Left ventricle myocardium inferior (tissue), 1 donor: Measurements from ENCODE around the gene SCFD2. TPM values are rescaled to one million over a fixed set of nuclear protein-coding genes. Genes with fewer than 3 reads are reported as not detected.
"Not testable (repeated sequence)": the region's sequence is repeated elsewhere in the genome, so short reads cannot be mapped to it uniquely, and the experiment has no call there.

ENCODE experiments used
- DNase-seq: peaks from one replicate; pipeline ENCODE4 v3.0.0-alpha.2; 2020
- H3K27ac ChIP-seq: fragments of 200-600 bp; replicated peaks from 2 replicates; pipeline ENCODE4 v1.8.0; 2021
- H3K27me3 ChIP-seq: fragments of 200-600 bp; 2 replicates; pipeline ENCODE4 v1.8.0; 2021; ENCODE audit warnings: low read depth
- H3K36me3 ChIP-seq: fragments of 200-600 bp; 2 replicates; pipeline ENCODE4 v1.8.0; 2021
- H3K4me1 ChIP-seq: fragments of 200-600 bp; 2 replicates; pipeline ENCODE4 v1.8.0; 2021
- H3K4me3 ChIP-seq: fragments of 200-600 bp; 2 replicates; pipeline ENCODE4 v1.8.0; 2021; ENCODE audit warnings: mild to moderate bottlenecking, moderate library complexity
- H3K9me3 ChIP-seq: fragments of 200-600 bp; replicated peaks from 2 replicates; pipeline ENCODE4 v1.8.0; 2021
- intact Hi-C: fragments of 100-400 bp; cut with micrococcal nuclease; formaldehyde crosslinking; loops from one replicate; pipeline ENCODE4 v1.11.0; 2022
- total RNA-seq: library from RNA; stranded (reverse); fragmentation: NEBNext Ultra II Directional; extraction: Animal tissue kit (Norgen Biotek cat#: 25700); gene quantifications from one replicate; pipeline ENCODE4 v1.2.1, GENCODE V29; 2021
- TF ChIP-seq, protein P1 (sequence below): fragments of 200-600 bp; IDR thresholded peaks from 2 replicates; pipeline ENCODE4 v1.8.0; 2021; ENCODE audit warnings: antibody characterized with exemption, mild to moderate bottlenecking, borderline replicate concordance
- donor health status: DM: no; HTN: yes; CAD: no; lungs with severe emphysema.

SCFD2 gene
- total RNA-seq, 1 donor from 2014 or later, result 9.3 TPM

DNA sequence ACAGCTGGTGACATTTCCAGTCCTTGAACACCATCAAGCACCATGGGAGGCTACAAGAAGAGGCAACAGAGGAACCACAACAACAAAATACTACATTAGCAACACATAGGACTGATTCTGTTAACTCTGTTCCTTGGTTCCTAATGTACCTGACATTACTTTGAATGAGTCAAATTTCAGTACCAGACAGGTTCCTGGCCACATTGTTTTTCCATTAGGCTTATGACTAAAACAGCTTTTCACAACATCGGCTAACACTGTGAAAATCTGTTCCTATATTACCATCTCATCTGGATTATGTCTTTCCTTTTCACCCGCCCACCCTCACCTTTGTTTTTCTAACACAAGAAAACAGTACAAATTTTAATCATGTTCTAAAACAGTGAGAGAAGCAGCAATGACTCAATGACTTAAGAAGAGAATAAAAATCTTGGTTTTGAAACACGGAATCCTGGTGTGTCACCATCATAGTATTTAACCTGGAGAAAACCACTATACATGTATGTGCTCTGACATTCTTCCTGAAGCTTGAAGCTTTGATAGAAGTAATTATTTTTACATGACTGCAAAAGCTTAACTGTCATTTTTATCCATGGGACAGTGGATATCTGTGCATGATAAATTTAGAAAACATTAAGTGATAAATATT lies 143.9 kb downstream of the SCFD2 start:
- no peak for DNase-seq
- Histone ChIP-seq H3K4me3 (no peak overlapping the region), H3K27ac (no peak overlapping the region), H3K9me3 (no peaks in the 10 kb centered on the region), H3K27me3 (no peaks in the 10 kb centered on the region), H3K36me3 (no peaks in the 10 kb centered on the region), H3K4me1 (no peaks in the 10 kb centered on the region)
- intact Hi-C loops, result no loop called here
- TF ChIP-seq, protein P1, sequence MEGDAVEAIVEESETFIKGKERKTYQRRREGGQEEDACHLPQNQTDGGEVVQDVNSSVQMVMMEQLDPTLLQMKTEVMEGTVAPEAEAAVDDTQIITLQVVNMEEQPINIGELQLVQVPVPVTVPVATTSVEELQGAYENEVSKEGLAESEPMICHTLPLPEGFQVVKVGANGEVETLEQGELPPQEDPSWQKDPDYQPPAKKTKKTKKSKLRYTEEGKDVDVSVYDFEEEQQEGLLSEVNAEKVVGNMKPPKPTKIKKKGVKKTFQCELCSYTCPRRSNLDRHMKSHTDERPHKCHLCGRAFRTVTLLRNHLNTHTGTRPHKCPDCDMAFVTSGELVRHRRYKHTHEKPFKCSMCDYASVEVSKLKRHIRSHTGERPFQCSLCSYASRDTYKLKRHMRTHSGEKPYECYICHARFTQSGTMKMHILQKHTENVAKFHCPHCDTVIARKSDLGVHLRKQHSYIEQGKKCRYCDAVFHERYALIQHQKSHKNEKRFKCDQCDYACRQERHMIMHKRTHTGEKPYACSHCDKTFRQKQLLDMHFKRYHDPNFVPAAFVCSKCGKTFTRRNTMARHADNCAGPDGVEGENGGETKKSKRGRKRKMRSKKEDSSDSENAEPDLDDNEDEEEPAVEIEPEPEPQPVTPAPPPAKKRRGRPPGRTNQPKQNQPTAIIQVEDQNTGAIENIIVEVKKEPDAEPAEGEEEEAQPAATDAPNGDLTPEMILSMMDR, result no peak

DNA sequence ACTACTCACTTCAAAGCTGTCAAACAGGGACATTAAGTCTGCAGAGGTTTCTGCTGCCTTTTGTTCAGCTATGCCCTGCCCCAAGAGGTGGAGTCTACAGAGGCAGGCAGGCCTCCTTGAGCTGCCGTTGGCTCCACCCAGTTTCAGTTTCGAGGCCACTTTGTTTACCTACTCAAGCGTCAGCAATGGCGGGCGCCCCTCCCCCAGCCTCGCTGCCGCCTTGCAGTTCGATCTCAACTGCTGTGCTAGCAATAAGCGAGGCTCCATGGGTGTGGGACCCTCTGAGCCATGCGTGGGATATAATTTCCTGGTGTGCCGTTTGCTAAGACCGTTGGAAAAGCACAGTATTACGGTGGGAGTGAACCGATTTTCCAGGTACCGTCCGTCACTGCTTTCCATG lies 146.7 kb downstream of the SCFD2 start:
- H3K27ac ChIP-seq, H3K27me3 ChIP-seq, intact Hi-C loops, H3K4me1 ChIP-seq, DNase-seq, H3K4me3 ChIP-seq, H3K36me3 ChIP-seq, H3K9me3 ChIP-seq: not testable (repeated sequence)

- Histone ChIP-seq H3K4me1 (no peaks in the 10 kb centered on the region), H3K4me3 (no peak overlapping the region), H3K27ac (no peak overlapping the region), H3K36me3 (no peaks in the 10 kb centered on the region), H3K9me3 (no peaks in the 10 kb centered on the region), H3K27me3 (no peaks in the 10 kb centered on the region)
- DNase-seq, result no peak
- TF ChIP-seq, protein P1, result no peak
- intact Hi-C loops, result no loop called here
These were observed 157.1 kb downstream of the SCFD2 start for GRCh38 chr4:53208753-53209152.

- intact Hi-C loops, result no loop called here
- TF ChIP-seq, protein P1, result no peak
- Histone ChIP-seq H3K4me1 (no peaks in the 10 kb centered on the region), H3K9me3 (no peaks in the 10 kb centered on the region), H3K27ac (no peak overlapping the region), H3K4me3 (no peak overlapping the region), H3K27me3 (no peaks in the 10 kb centered on the region), H3K36me3 (no peaks in the 10 kb centered on the region)
- no peak for DNase-seq
These were observed 159.9 kb downstream of the SCFD2 start for GRCh38 chr4:53205970-53206369.

DNA sequence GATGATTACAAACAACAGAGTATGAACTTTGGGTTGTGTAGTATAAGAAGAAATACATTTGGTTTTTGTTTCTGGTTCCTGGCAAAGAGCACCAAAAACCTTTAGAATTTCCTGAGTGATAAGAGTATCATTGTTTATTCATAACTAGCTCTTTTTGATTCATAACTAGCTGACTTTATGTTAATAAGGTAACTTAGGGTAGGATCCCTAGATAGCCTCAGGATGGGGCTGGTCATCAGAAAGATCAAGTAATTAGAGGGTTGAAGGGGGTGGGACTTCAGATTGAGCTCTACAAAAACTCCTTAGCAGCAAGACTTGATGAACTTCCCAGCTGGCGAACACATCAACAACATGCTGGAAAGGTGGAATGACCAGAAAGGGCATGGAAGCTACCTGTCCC lies 166.5 kb downstream of the SCFD2 start:
- no peak for DNase-seq
- Histone ChIP-seq H3K9me3 (no peaks in the 10 kb centered on the region), H3K27ac (no peak overlapping the region), H3K36me3 (no peaks in the 10 kb centered on the region), H3K4me3 (no peak overlapping the region), H3K27me3 (no peaks in the 10 kb centered on the region), H3K4me1 (peaks cover 5% of the 10 kb centered on the region)
- TF ChIP-seq, protein P1, result no peak
- intact Hi-C loops, result no loop called here

- no peak overlapping the region for H3K4me3 ChIP-seq
- H3K9me3 ChIP-seq, result no peaks in the 10 kb centered on the region
- TF ChIP-seq, protein P1, result no peak
- H3K27ac ChIP-seq, result no peak overlapping the region
- intact Hi-C loops, result no loop called here
- no peaks in the 10 kb centered on the region for H3K27me3 ChIP-seq
- no peaks in the 10 kb centered on the region for H3K36me3 ChIP-seq
- H3K4me1 ChIP-seq, result peaks cover 5% of the 10 kb centered on the region
- no peak for DNase-seq
These were observed 168.1 kb downstream of the SCFD2 start for GRCh38 chr4:53197772-53198142.
